Motor neuron (in vitro differentiated cells): Measurements from ENCODE around the gene DGKI. TPM values are rescaled to one million over a fixed set of nuclear protein-coding genes. Genes with fewer than 3 reads are reported as not detected.
"Not testable (repeated sequence)": the region's sequence is repeated elsewhere in the genome, so short reads cannot be mapped to it uniquely, and the experiment has no call there.

Experiments
- ATAC-seq, 8 experiments: fragments of 200-7000 bp; cut with Tn5 transposase; replicated peaks in 6 of 8; 2 replicates each; pipeline ENCODE4 v1.8.0; 2021; ENCODE audit warnings: mild to moderate bottlenecking in 8 of 8, moderate library complexity in 8 of 8
- H3K27ac ChIP-seq, 2 donors: fragments of 250-450 bp; sonication (Bioruptor Pico); 2 replicates each; pipeline ENCODE4 v1.9.0; 2021; ENCODE audit warnings: antibody characterized with exemption in 2 of 2, mild to moderate bottlenecking in 2 of 2, moderate library complexity in 1 of 2
- H3K4me1 ChIP-seq, 2 donors: fragments of 250-450 bp; sonication (Bioruptor Pico); replicated peaks in 1 of 2; 2 replicates each; pipeline ENCODE4 v1.6.1; 2021; ENCODE audit warnings: antibody characterized with exemption in 2 of 2, mild to moderate bottlenecking in 2 of 2, moderate library complexity in 1 of 2
- H3K4me3 ChIP-seq, 5 donors: fragments of 250-450 bp; sonication (Bioruptor Pico); 2 replicates each; pipeline ENCODE4 v1.9.0; 2021; ENCODE audit warnings: antibody characterized with exemption in 5 of 5, mild to moderate bottlenecking in 5 of 5, moderate library complexity in 4 of 5
- WGBS, 10 experiments: fragments of 450-650 bp; shearing (Covaris generic); methylation state at CpG; one replicate each; pipeline ENCODE4 v1.0.0; 2022; 5-methylcytosine and 5-hydroxymethylcytosine counted together
- in situ Hi-C, 9 experiments: fragments of 400-800 bp; cut with MboI; loops; one replicate each; pipeline ENCODE4 v1.15.0; 2021; ENCODE audit warnings: low sequenced_read_pairs in 9 of 9, low pct_unique_long_range_greater_than_20kb in 2 of 9; ENCODE audit not compliant: unreplicated experiment in 9 of 9
- total RNA-seq, 8 experiments: library from RNA; unstranded; fragments of 300-600 nt; gene quantifications; 2 replicates each; pipeline versions ENCODE4 v1.2.3 to v1.2.4, GENCODE V29; 2022

DGKI gene
- total RNA-seq, 8 experiments from 2014 or later: 0.27 to 30.3 (median 10.4) TPM

GRCh38 chr7:137462847-137463246 lies 383.9 kb downstream of the DGKI start:
- 55 to 100% (median 80%) methylated on average over 1 to 4 of the region's 5 CpGs; no CpG with 5 or more reads in 2 of the 10 experiments for WGBS, 10 experiments
- no peak overlapping the region for H3K4me3 ChIP-seq
- no peak for ATAC-seq
- H3K4me1 ChIP-seq: no peaks in the 10 kb centered on the region
- in situ Hi-C loops: loop anchor here in 2 of 9 experiments (25.0 kb wide), 3 partner anchors 124 to 301 kb away; no protein-coding TSS in a partner anchor
- H3K27ac ChIP-seq: no peak overlapping the region

DNA sequence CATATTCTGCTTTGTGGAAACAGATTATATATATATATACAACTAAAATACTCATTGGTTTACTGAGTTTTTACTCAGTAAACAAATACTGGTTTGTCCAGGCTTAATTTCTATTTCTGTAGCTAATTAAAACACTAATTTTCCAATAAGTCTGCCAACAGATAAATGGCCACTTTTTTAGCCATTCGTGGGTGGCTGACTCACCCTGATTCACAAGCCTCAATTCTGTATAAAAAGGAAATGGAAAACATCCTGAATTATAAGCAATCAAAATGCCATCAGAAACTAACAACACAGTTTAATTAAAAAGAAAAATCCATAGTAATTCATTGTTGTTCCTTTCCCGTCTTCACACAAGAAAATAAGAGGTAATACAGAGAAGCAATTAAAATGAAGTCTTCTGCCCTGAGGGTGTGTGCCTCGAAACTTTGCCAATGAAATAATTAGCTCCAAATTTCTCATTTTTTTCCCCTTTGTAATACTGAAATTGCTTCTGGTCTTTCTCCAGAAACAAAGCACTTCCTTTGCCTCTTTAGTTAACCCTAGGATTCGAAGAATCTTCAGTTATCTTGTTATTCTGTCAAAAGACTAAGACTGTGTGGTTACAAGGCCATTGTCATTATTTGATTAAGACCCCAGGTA lies 384.6 kb downstream of the DGKI start:
- 4 to 97% (median 64%) methylated on average over 2 to 4 of the region's 4 CpGs; no CpG with 5 or more reads in 1 of the 10 experiments for WGBS, 10 experiments
- no peak for ATAC-seq
- Histone ChIP-seq H3K4me3 (no peak overlapping the region), H3K4me1 (no peaks in the 10 kb centered on the region), H3K27ac (no peak overlapping the region)
- in situ Hi-C loops: loop anchor here in 2 of 9 experiments (25.0 kb wide), 3 partner anchors 125 to 300 kb away; no protein-coding TSS in a partner anchor

DNA sequence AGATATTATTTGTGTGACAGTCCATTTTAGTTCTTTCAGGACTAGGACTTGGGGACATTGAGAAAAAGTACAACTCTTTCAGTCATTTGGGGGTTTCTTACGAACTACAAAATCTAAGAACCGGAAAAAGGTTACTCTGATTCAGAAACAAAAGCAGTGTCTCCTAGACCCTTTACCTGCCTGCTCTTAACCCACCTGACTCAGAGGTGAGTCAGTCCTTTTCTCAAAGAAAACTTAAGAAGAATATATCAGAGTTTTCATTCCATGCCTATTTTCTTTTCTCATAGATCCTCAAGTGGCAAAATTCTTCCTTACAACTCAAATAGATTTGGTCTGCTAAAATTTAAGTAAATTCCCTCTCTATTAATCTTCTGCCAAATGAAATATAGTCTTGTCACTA lies 388.4 kb downstream of the DGKI start:
- Histone ChIP-seq H3K4me1 (no peaks in the 10 kb centered on the region), H3K27ac (no peak overlapping the region), H3K4me3 (no peak overlapping the region)
- in situ Hi-C loops: loop anchor here in 2 of 9 experiments (25.0 kb wide), 3 partner anchors 129 to 296 kb away; no protein-coding TSS in a partner anchor
- WGBS, 10 experiments: 96 to 100% (median 100%) methylated on average over 1 to 2 of the region's 2 CpGs; no CpG with 5 or more reads in 2 of the 10 experiments
- no peak for ATAC-seq

GRCh38 chr7:137454767-137455166 lies 392.0 kb downstream of the DGKI start:
- peak in 3 of 8 experiments; percentile 64 to 95 (median 92) for ATAC-seq
- Histone ChIP-seq H3K4me3 (no peak overlapping the region), H3K4me1 (no peaks in the 10 kb centered on the region), H3K27ac (no peak overlapping the region)
- 0 to 100% (median 40%) methylated on average over 1 to 6 of the region's 6 CpGs; no CpG with 5 or more reads in 2 of the 10 experiments for WGBS, 10 experiments
- in situ Hi-C loops: loop anchor here in 2 of 9 experiments (25.0 kb wide), 3 partner anchors 133 to 292 kb away; no protein-coding TSS in a partner anchor

DNA sequence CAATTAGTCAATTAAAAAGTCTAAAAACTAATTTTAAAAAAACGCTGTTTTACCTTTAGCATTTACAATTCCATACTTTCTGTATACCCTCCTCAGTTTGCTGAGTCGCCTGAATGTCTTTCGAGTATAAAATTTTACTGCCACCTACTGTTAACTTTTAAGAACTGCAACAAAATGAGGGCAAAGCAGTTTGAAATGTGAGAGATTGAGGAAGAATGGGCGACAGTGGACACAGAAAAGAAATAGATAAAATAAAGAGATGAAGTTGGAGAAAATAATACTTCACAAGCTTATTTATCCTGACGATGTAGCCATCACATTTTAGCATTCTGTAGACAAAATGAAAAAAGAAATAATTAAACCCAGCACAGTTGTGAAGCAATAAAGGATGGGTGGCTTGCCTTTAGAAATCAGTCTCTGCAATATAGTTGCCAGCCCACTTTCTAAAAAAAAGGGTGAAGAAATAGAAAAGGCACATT lies 392.5 kb downstream of the DGKI start:
- ATAC-seq: peak in 5 of 8 experiments; percentile 39 to 66 (median 44)
- no peak overlapping the region for H3K4me3 ChIP-seq
- WGBS, 10 experiments: 0 to 15% (median 8%) methylated on average over 4 to 5 of the region's 5 CpGs; no CpG with 5 or more reads in 1 of the 10 experiments
- H3K27ac ChIP-seq: no peak overlapping the region
- H3K4me1 ChIP-seq: no peaks in the 10 kb centered on the region
- in situ Hi-C loops: loop anchor here in 2 of 9 experiments (25.0 kb wide), 3 partner anchors 133 to 292 kb away; no protein-coding TSS in a partner anchor

- WGBS, 10 experiments: 20 to 100% (median 72%) methylated on average over 1 to 2 of the region's 2 CpGs; no CpG with 5 or more reads in 1 of the 10 experiments
- H3K4me3 ChIP-seq: no peak overlapping the region
- in situ Hi-C loops: loop anchor here in 2 of 9 experiments (25.0 kb wide), 3 partner anchors 134 to 291 kb away; no protein-coding TSS in a partner anchor
- H3K4me1 ChIP-seq: no peaks in the 10 kb centered on the region
- no peak overlapping the region for H3K27ac ChIP-seq
- peak in 1 of 8 experiments; percentile 16 for ATAC-seq
Measured at GRCh38 chr7:137453356-137453755, 393.4 kb downstream of the DGKI start.

GRCh38 chr7:137449016-137449415 lies 397.8 kb downstream of the DGKI start:
- H3K4me1 ChIP-seq: no peaks in the 10 kb centered on the region
- H3K4me3 ChIP-seq: no peak overlapping the region
- in situ Hi-C loops: no loop called here
- ATAC-seq: no peak
- 49 to 94% (median 86%) methylated on average over 3 to 4 of the region's 4 CpGs for WGBS, 10 experiments
- no peak overlapping the region for H3K27ac ChIP-seq

GRCh38 chr7:137448572-137448971 lies 398.2 kb downstream of the DGKI start:
- H3K4me3 ChIP-seq, in situ Hi-C loops, H3K4me1 ChIP-seq, ATAC-seq, H3K27ac ChIP-seq: not testable (repeated sequence)
- 83 to 100% (median 95%) methylated on average over 1 of the region's 1 CpG; no CpG with 5 or more reads in 1 of the 10 experiments for WGBS, 10 experiments

DNA sequence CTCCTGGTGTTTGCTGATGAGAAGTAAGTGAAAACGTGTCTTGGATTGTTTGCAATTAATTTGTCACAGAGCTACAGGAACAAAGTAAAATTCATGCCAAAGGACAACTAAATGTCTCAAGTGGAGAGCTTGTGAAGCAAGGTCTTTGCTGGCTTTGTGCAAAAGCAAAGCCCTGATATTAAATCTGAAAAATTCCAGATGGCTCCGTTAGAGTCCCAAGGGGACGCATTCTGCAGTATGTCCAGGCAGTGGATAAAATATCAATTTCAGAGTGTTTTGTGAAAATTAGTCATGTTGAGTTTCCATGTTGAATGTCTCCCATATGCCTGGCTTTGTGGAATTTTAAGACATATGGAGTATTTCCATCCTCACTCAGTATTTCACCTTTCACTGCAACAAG lies 400.7 kb downstream of the DGKI start:
- ATAC-seq: no peak
- H3K4me3 ChIP-seq: no peak overlapping the region
- in situ Hi-C loops: no loop called here
- H3K4me1 ChIP-seq: no peaks in the 10 kb centered on the region
- WGBS, 10 experiments: 0 to 100% (median 89%) methylated on average over 1 to 3 of the region's 3 CpGs; no CpG with 5 or more reads in 1 of the 10 experiments
- H3K27ac ChIP-seq: no peak overlapping the region

GRCh38 chr7:137445268-137445667 lies 401.5 kb downstream of the DGKI start:
- Histone ChIP-seq H3K4me3 (no peak overlapping the region), H3K4me1 (no peaks in the 10 kb centered on the region), H3K27ac (no peak overlapping the region)
- no peak for ATAC-seq
- 80 to 100% (median 93%) methylated on average over 1 of the region's 1 CpG; no CpG with 5 or more reads in 4 of the 10 experiments for WGBS, 10 experiments
- in situ Hi-C loops: no loop called here

DNA sequence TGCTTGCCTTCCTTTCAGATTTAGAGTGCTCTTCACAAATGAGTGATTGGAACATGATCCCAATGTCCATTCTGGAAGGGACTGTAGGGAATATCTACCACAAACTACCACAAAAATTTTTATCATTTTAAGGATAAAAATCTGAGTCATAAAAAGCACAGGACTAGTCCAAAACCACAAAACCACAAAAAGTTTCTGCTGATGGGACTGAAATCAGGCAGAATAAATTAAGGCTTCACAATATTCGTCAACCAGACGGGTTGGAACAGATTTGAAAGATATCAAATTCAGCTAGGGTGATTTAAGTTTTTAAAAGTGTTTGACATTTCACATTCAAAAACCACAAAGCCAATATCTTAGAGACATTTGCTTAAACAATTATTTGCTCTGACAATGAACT lies 403.2 kb downstream of the DGKI start:
- peak in 2 of 8 experiments; percentile 53 to 54 for ATAC-seq
- H3K4me3 ChIP-seq: no peak overlapping the region
- peaks cover 0 to 7% of the 10 kb centered on the region in 2 donors for H3K4me1 ChIP-seq
- 0 to 94% (median 50%) methylated on average over 1 to 2 of the region's 2 CpGs; no CpG with 5 or more reads in 2 of the 10 experiments for WGBS, 10 experiments
- H3K27ac ChIP-seq: no peak overlapping the region
- in situ Hi-C loops: no loop called here

GRCh38 chr7:137441451-137441850 lies 405.3 kb downstream of the DGKI start:
- Histone ChIP-seq H3K4me3 (no peak overlapping the region), H3K27ac (no peak overlapping the region), H3K4me1 (peaks cover 0 to 7% of the 10 kb centered on the region in 2 donors)
- in situ Hi-C loops: no loop called here
- no peak for ATAC-seq
- WGBS, 10 experiments: 43 to 100% (median 91%) methylated on average over 1 to 3 of the region's 3 CpGs
